Transverse colon (tissue), 4 donors: Measurements from ENCODE around the gene DENND2D. TPM values are rescaled to one million over a fixed set of nuclear protein-coding genes. Genes with fewer than 3 reads are reported as not detected.

ENCODE experiments used
- DNase-seq: peaks from one replicate; pipeline ENCODE4 v3.0.0-alpha.2; 2019
- H3K27ac ChIP-seq, 4 donors: fragments of 200-600 bp; sonication (generic); 2 replicates each; pipeline ENCODE4 v1.5.1; 2016 to 2018; ENCODE audit warnings: inconsistent platforms in 4 of 4
- H3K27me3 ChIP-seq: fragments of 200-600 bp; sonication (generic); 2 replicates; pipeline ENCODE4 v1.5.1; 2017; ENCODE audit warnings: inconsistent platforms
- H3K36me3 ChIP-seq, 4 donors: fragments of 200-600 bp; sonication (generic); 2 replicates each; pipeline ENCODE4 v1.5.1; 2017 to 2019; ENCODE audit warnings: inconsistent platforms in 4 of 4
- H3K4me1 ChIP-seq, 4 donors: fragments of 200-600 bp; sonication (generic); 2 replicates each; pipeline ENCODE4 v1.5.1; 2017 to 2020; ENCODE audit warnings: inconsistent platforms in 4 of 4
- H3K4me3 ChIP-seq, 4 donors: fragments of 200-600 bp; sonication (generic); 1 replicate in 1 of 4; 2 replicates in 3 of 4; pipeline versions ENCODE4 v1.5.1 to v1.6.1; 2017 to 2019; ENCODE audit warnings: inconsistent platforms in 4 of 4
- H3K9me3 ChIP-seq, 2 donors: fragments of 200-600 bp; sonication (generic); 2 replicates each; pipeline ENCODE4 v1.5.1; 2017 to 2019; ENCODE audit warnings: inconsistent platforms in 2 of 2
- CTCF ChIP-seq, 5 experiments: fragments of 200-600 bp in 3 of 5; fragments of 450-650 bp in 2 of 5; sonication (generic) in 3 of 5; IDR thresholded peaks; 1 replicate in 2 of 5; 2 replicates in 3 of 5; pipeline ENCODE4 v1.5.1; 2016 to 2017; ENCODE audit warnings: antibody characterized with exemption in 5 of 5, inconsistent platforms in 3 of 5, mild to moderate bottlenecking in 2 of 5, moderate library complexity in 1 of 5
- EP300 ChIP-seq: sonication (generic); formaldehyde crosslinking; IDR thresholded peaks from one replicate; pipeline ENCODE4 v1.6.1; 2017; ENCODE audit warnings: antibody characterized with exemption, low read depth
- POLR2A ChIP-seq: fragments of 450-650 bp; IDR thresholded peaks from one replicate; pipeline ENCODE4 v1.6.1; 2016; ENCODE audit warnings: antibody characterized with exemption, mild to moderate bottlenecking, moderate library complexity
- POLR2AphosphoS5 ChIP-seq, 3 donors: sonication (generic); formaldehyde crosslinking; IDR thresholded peaks; one replicate each; pipeline ENCODE4 v1.6.1; 2016; ENCODE audit warnings: antibody characterized with exemption in 3 of 3
- WGBS, 2 donors: methylation state at CpG; one replicate each; pipeline ENCODE4 v1.1.5; 2018; ENCODE audit warnings: low coverage in 1 of 2; 5-methylcytosine and 5-hydroxymethylcytosine counted together
- in situ Hi-C, 4 donors: fragments of 200-750 bp; cut with MboI; loops; one replicate each; pipeline versions ENCODE4 v1.15.0 to v1.15.1; 2017; ENCODE audit warnings: low sequenced_read_pairs in 3 of 4, low pct_ligation_motif_present in 1 of 4, low pct_unique_long_range_greater_than_20kb in 1 of 4
- intact Hi-C: fragments of 100-400 bp; cut with DNase I; formaldehyde crosslinking; loops from one replicate; pipeline ENCODE4 v1.15.1; 2023; ENCODE audit warnings: low total_unique reads
- total RNA-seq, 4 donors: library from RNA; depleted of rRNA; stranded (reverse); fragments of >200 nt; gene quantifications; one replicate each; pipeline ENCODE4 v1.1.0, GENCODE V29; 2016

Gene DENND2D
- total RNA-seq, 4 donors from 2014 or later: 43.4 to 61.0 (median 50.7) TPM

GRCh38 chr1:111214074-111214801 lies 13.8 kb upstream of the DENND2D start:
- Histone ChIP-seq H3K27ac (peak overlapping the region in 2 of 4 donors; percentile 41 to 69), H3K27me3 (no peaks in the 10 kb centered on the region), H3K36me3 (no peaks in the 10 kb centered on the region), H3K4me1 (no peaks in the 10 kb centered on the region), H3K4me3 (no peak overlapping the region), H3K9me3 (no peaks in the 10 kb centered on the region)
- 63 to 64% methylated on average over 5 to 6 of the region's 6 CpGs for WGBS, 2 donors
- in situ Hi-C loops: loop anchor here in 1 of 4 donors (25.0 kb wide), 2 partner anchors 398 to 548 kb away; partner anchors contain the start of genes DDX20 and RAP1A
- no peak for DNase-seq
- no peak for TF ChIP-seq POLR2AphosphoS5 (IDR thresholded peaks at IDR 0.05)
- TF ChIP-seq POLR2A: no peak
- no peak for TF ChIP-seq EP300
- TF ChIP-seq CTCF (IDR thresholded peaks at IDR 0.05): no peak
- intact Hi-C loops: no loop called here

- Histone ChIP-seq H3K27me3 (no peaks in the 10 kb centered on the region), H3K4me3 (no peak overlapping the region), H3K36me3 (no peaks in the 10 kb centered on the region), H3K27ac (no peak overlapping the region), H3K9me3 (no peaks in the 10 kb centered on the region), H3K4me1 (no peaks in the 10 kb centered on the region)
- in situ Hi-C loops (loop anchor here in 1 of 4 donors (25.0 kb wide), 2 partner anchors 399 to 549 kb away; partner anchors contain the start of genes DDX20 and RAP1A), intact Hi-C loops (no loop called here)
- TF ChIP-seq POLR2AphosphoS5 (IDR thresholded peaks at IDR 0.05) (no peak), POLR2A (no peak), EP300 (no peak), CTCF (IDR thresholded peaks at IDR 0.05) (no peak)
- WGBS, 2 donors: 60 to 88% methylated on average over 2 to 6 of the region's 6 CpGs
- DNase-seq: no peak
Measured at GRCh38 chr1:111213412-111213811, 13.0 kb upstream of the DENND2D start.

- WGBS, 2 donors: 80 to 83% methylated on average over 4 to 5 of the region's 5 CpGs
- no peak overlapping the region for H3K27ac ChIP-seq
- H3K36me3 ChIP-seq: no peaks in the 10 kb centered on the region
- no peak for DNase-seq
- in situ Hi-C loops (loop anchor here in 1 of 4 donors (25.0 kb wide), 2 partner anchors 400 to 550 kb away; partner anchors contain the start of genes DDX20 and RAP1A), intact Hi-C loops (no loop called here)
- H3K9me3 ChIP-seq: no peaks in the 10 kb centered on the region
- H3K4me1 ChIP-seq: no peaks in the 10 kb centered on the region
- no peak for TF ChIP-seq CTCF (IDR thresholded peaks at IDR 0.05)
- no peak for TF ChIP-seq POLR2A
- no peaks in the 10 kb centered on the region for H3K27me3 ChIP-seq
- no peak overlapping the region for H3K4me3 ChIP-seq
Measured at GRCh38 chr1:111212634-111213335, 12.3 kb upstream of the DENND2D start.

- in situ Hi-C loops: loop anchor here in 1 of 4 donors (25.0 kb wide), 2 partner anchors 400 to 550 kb away; partner anchors contain the start of genes DDX20 and RAP1A
- no peak overlapping the region for H3K27ac ChIP-seq
Measured at GRCh38 chr1:111211921-111212320, 11.5 kb upstream of the DENND2D start.

More at GRCh38 chr1:111211921-111212320, 11.5 kb upstream of the DENND2D start:
- DNase-seq: no peak
- Histone ChIP-seq H3K36me3 (no peaks in the 10 kb centered on the region), H3K27me3 (no peaks in the 10 kb centered on the region), H3K4me3 (no peak overlapping the region), H3K4me1 (no peaks in the 10 kb centered on the region), H3K9me3 (no peaks in the 10 kb centered on the region)
- intact Hi-C loops: no loop called here
- 100% methylated on average over 1 of the region's 1 CpG for WGBS, 2 donors
- no peak for TF ChIP-seq CTCF (IDR thresholded peaks at IDR 0.05)
- no peak for TF ChIP-seq EP300
- TF ChIP-seq POLR2A: no peak
- TF ChIP-seq POLR2AphosphoS5 (IDR thresholded peaks at IDR 0.05): no peak
